Keratinocyte (primary cell): ENCODE results near the gene ARHGAP24. TPM values are rescaled to one million over a fixed set of nuclear protein-coding genes. Genes with fewer than 3 reads are reported as not detected.
A peak's percentile ranks its signal among the peaks of the same experiment; 100 is the strongest.

Source experiments
- DNase-seq: peaks from one replicate; pipeline ENCODE4 v3.0.0-alpha.2; 2011; ENCODE audit warnings: low read depth, missing footprints, low spot score
- FAIRE-seq: peaks from 2 replicates; lab custom pipeline; 2011; peaks lifted over from hg19 to GRCh38; lab: Jason Lieb, UNC
- H2AFZ ChIP-seq: 2 replicates; pipeline ENCODE4 v1.6.0; 2012; ENCODE audit warnings: low read length, control low read depth, inconsistent platforms; ENCODE audit not compliant: control insufficient read depth
- H3K27ac ChIP-seq: 2 replicates; pipeline ENCODE4 v1.5.1; 2011; ENCODE audit warnings: low read length; ENCODE audit not compliant: control insufficient read depth, insufficient read depth
- H3K27me3 ChIP-seq: 3 replicates; pipeline ENCODE4 v1.6.0; 2011; ENCODE audit warnings: low read length; ENCODE audit not compliant: control insufficient read depth, insufficient read depth; ENCODE audit errors: extremely low read depth
- H3K36me3 ChIP-seq, 2 experiments: 2 replicates in 1 of 2; 3 replicates in 1 of 2; pipeline ENCODE4 v1.5.1; 2011; ENCODE audit warnings: low read length in 2 of 2, mild to moderate bottlenecking in 1 of 2; ENCODE audit not compliant: control insufficient read depth in 2 of 2, insufficient read depth in 2 of 2; ENCODE audit errors: extremely low read depth in 1 of 2
- H3K4me1 ChIP-seq: 3 replicates; pipeline ENCODE4 v1.5.1; 2011; ENCODE audit warnings: low read length; ENCODE audit not compliant: control insufficient read depth, insufficient read depth; ENCODE audit errors: extremely low read depth
- H3K4me2 ChIP-seq: 3 replicates; pipeline ENCODE4 v1.6.0; 2011; ENCODE audit warnings: low read depth, low read length; ENCODE audit not compliant: control insufficient read depth, insufficient read depth; ENCODE audit errors: extremely low read depth
- H3K4me3 ChIP-seq, 3 experiments: fragments of 200-600 bp in 1 of 3; sonication (generic) in 1 of 3; 2 replicates in 2 of 3; 3 replicates in 1 of 3; pipeline ENCODE4 v1.5.1; 2011 to 2016; ENCODE audit warnings: low read length in 3 of 3, mild to moderate bottlenecking in 3 of 3, control low read depth in 2 of 3, inconsistent platforms in 1 of 3, low read depth in 1 of 3, mixed read lengths in 1 of 3, mixed run types in 1 of 3, moderate library complexity in 1 of 3; ENCODE audit not compliant: control insufficient read depth in 2 of 3, insufficient read depth in 2 of 3; ENCODE audit errors: extremely low read depth in 1 of 3
- H3K79me2 ChIP-seq: 2 replicates; pipeline ENCODE4 v1.6.0; 2012; ENCODE audit warnings: low read length; ENCODE audit not compliant: control insufficient read depth, insufficient read depth
- H3K9ac ChIP-seq: 3 replicates; pipeline ENCODE4 v1.6.0; 2011; ENCODE audit warnings: low read length; ENCODE audit not compliant: control insufficient read depth, insufficient read depth; ENCODE audit errors: extremely low read depth
- H3K9me1 ChIP-seq: 3 replicates; pipeline ENCODE4 v1.6.0; 2011; ENCODE audit warnings: low read length; ENCODE audit not compliant: control insufficient read depth, insufficient read depth; ENCODE audit errors: extremely low read depth
- H3K9me3 ChIP-seq: 2 replicates; pipeline ENCODE4 v1.5.1; 2012; ENCODE audit warnings: low read depth, low read length; ENCODE audit not compliant: control insufficient read depth
- H4K20me1 ChIP-seq: 3 replicates; pipeline ENCODE4 v1.6.0; 2011; ENCODE audit warnings: low read length; ENCODE audit not compliant: control insufficient read depth, insufficient read depth; ENCODE audit errors: extremely low read depth
- CTCF ChIP-seq, 3 experiments: IDR thresholded peaks in 1 of 3; conservative IDR thresholded peaks in 1 of 3; optimal IDR thresholded peaks in 1 of 3; 2 replicates in 2 of 3; 3 replicates in 1 of 3; pipeline versions ENCODE3 to v1.5.1; 2011; ENCODE audit warnings: low read length in 3 of 3, mild to moderate bottlenecking in 3 of 3, moderate library complexity in 2 of 3, control low read depth in 1 of 3, inconsistent platforms in 1 of 3; ENCODE audit not compliant: insufficient read depth in 2 of 3; ENCODE audit errors: extremely low read depth in 1 of 3
- EZH2 ChIP-seq: IDR thresholded peaks from one replicate; pipeline ENCODE4 v1.6.1; 2012; ENCODE audit warnings: inconsistent platforms, mild to moderate bottlenecking, low read length, moderate library complexity
- dilution Hi-C: fragments of 300-500 bp; cut with MboI; formaldehyde crosslinking; loops from one replicate; pipeline ENCODE4 v1.7.0; 2020; ENCODE audit warnings: low sequenced_read_pairs; ENCODE audit not compliant: extremely low pct_ligation_motif_present
- polyA plus RNA-seq, 5 experiments: library from polyadenylated mRNA; depleted of rRNA in 3 of 5; stranded (reverse) in 3 of 5; stranded (forward) in 1 of 5; unstranded in 1 of 5; fragments of >200 nt; gene quantifications; 1 replicate in 1 of 5; 2 replicates in 3 of 5; 3 replicates in 1 of 5; pipeline versions ENCODE4 v1.2.1 to v1.2.3, GENCODE V29; 2011 to 2012; ENCODE audit warnings: missing spikeins in 2 of 5, low read depth in 1 of 5, low replicate concordance in 1 of 5

Gene ARHGAP24
- polyA plus RNA-seq, 1 donor (not counting 4 experiments of a cell fraction or from before 2014, with no cell fraction given), result 0.87 TPM

- no peak for FAIRE-seq
- Histone ChIP-seq H3K9me3 (no peaks in the 10 kb centered on the region), H3K27me3 (no peaks in the 10 kb centered on the region), H3K36me3 (no peaks in the 10 kb centered on the region), H3K27ac (no peak overlapping the region), H2AFZ (no peak overlapping the region), H4K20me1 (no peaks in the 10 kb centered on the region), H3K4me1 (peaks cover 13% of the 10 kb centered on the region), H3K9me1 (no peaks in the 10 kb centered on the region), H3K79me2 (no peaks in the 10 kb centered on the region), H3K4me2 (no peak overlapping the region), H3K9ac (no peak overlapping the region), H3K4me3 (no peak overlapping the region)
- TF ChIP-seq CTCF (optimal IDR thresholded peaks at IDR 0.05 in 1 of 3, IDR thresholded peaks at IDR 0.05 in 1 of 3, conservative IDR thresholded peaks at IDR 0.05 in 1 of 3; ENCODE audit: extremely low read depth in 1 of 3, insufficient read depth in 2 of 3, low read length in 3 of 3), result no peak
- TF ChIP-seq EZH2, result no peak
- DNase-seq, result no peak
- dilution Hi-C loops, result no loop called here
Observed at GRCh38 chr4:85717847-85718246, 242.9 kb downstream of the ARHGAP24 start.

GRCh38 chr4:85720735-85721134 is 245.8 kb downstream of the ARHGAP24 start:
- no peaks in the 10 kb centered on the region for H3K79me2 ChIP-seq
- H3K27ac ChIP-seq, result no peak overlapping the region
- H3K36me3 ChIP-seq, result no peaks in the 10 kb centered on the region
- no peak overlapping the region for H3K9ac ChIP-seq
- DNase-seq (no peak), FAIRE-seq (peak; percentile 83)
- no peak overlapping the region for H3K4me3 ChIP-seq
- no peaks in the 10 kb centered on the region for H3K27me3 ChIP-seq
- dilution Hi-C loops, result no loop called here
- TF ChIP-seq EZH2 (no peak), CTCF (optimal IDR thresholded peaks at IDR 0.05 in 1 of 3, IDR thresholded peaks at IDR 0.05 in 1 of 3, conservative IDR thresholded peaks at IDR 0.05 in 1 of 3; ENCODE audit: extremely low read depth in 1 of 3, insufficient read depth in 2 of 3, low read length in 3 of 3) (no peak)
- peaks cover 13% of the 10 kb centered on the region for H3K4me1 ChIP-seq
- no peaks in the 10 kb centered on the region for H3K9me3 ChIP-seq
- H4K20me1 ChIP-seq, result no peaks in the 10 kb centered on the region
- no peaks in the 10 kb centered on the region for H3K9me1 ChIP-seq
- no peak overlapping the region for H2AFZ ChIP-seq
- H3K4me2 ChIP-seq, result no peak overlapping the region
